Naive thymus-derived CD8-positive, alpha-beta T cell (primary cell): ENCODE measurements around the gene PDIA4. TPM values are rescaled to one million over a fixed set of nuclear protein-coding genes. Genes with fewer than 3 reads are reported as not detected.
A peak's percentile ranks its signal among the peaks of the same experiment; 100 is the strongest.
"Not testable (repeated sequence)": the region's sequence is repeated elsewhere in the genome, so short reads cannot be mapped to it uniquely, and the experiment has no call there.

Experiments
- ATAC-seq, 2 donors: fragments of 150-1000 bp; cut with Tn5 transposase in 1 of 2; sonication (Bioruptor Pico), chemical (Tn5 transposase) in 1 of 2; 1 replicate in 1 of 2; 2 replicates in 1 of 2; pipeline ENCODE4 v1.10.0; 2021; ENCODE audit warnings: mild to moderate bottlenecking in 2 of 2, moderate library complexity in 2 of 2
- POLR2A ChIA-PET: fragments of 350-600 bp; sonication (Branson Sonifier 250); formaldehyde crosslinking; loops from one replicate; lab custom pipeline; 2021; ENCODE audit warnings: antibody characterized with exemption; lab: Charles Lee
- DNase-seq, 10 donors: peaks; one replicate each; pipeline versions ENCODE4 v3.0.0 to v3.0.0-alpha.2; 2020 to 2022
- H3K27ac Mint-ChIP-seq, 10 donors: one replicate each; pipeline ENCODE4 v1.8.0; 2020 to 2022; ENCODE audit warnings: mild to moderate bottlenecking in 10 of 10, mixed read lengths in 10 of 10, moderate library complexity in 4 of 10, inconsistent platforms in 1 of 10
- H3K27me3 Mint-ChIP-seq, 5 donors: one replicate each; pipeline ENCODE4 v1.8.0; 2021 to 2022; ENCODE audit warnings: mixed read lengths in 5 of 5
- H3K36me3 Mint-ChIP-seq, 3 donors: one replicate each; pipeline ENCODE4 v1.8.0; 2020 to 2022; ENCODE audit warnings: mixed read lengths in 3 of 3, mild to moderate bottlenecking in 2 of 3, inconsistent platforms in 1 of 3
- H3K4me1 Mint-ChIP-seq, 4 donors: one replicate each; pipeline ENCODE4 v1.8.0; 2021 to 2022; ENCODE audit warnings: mixed read lengths in 4 of 4
- H3K4me3 Mint-ChIP-seq, 10 donors: one replicate each; pipeline ENCODE4 v1.8.0; 2020 to 2022; ENCODE audit warnings: mild to moderate bottlenecking in 10 of 10, mixed read lengths in 10 of 10, moderate library complexity in 6 of 10, inconsistent platforms in 1 of 10
- H3K9me3 Mint-ChIP-seq, 9 donors: one replicate each; pipeline ENCODE4 v1.8.0; 2020 to 2022; ENCODE audit warnings: mixed read lengths in 9 of 9, mild to moderate bottlenecking in 3 of 9, inconsistent platforms in 1 of 9, moderate library complexity in 1 of 9
- polyA plus RNA-seq, 3 donors: library from polyadenylated mRNA; unstranded; fragments of 300-500 nt; fragmentation: Illumina TruSeq; gene quantifications; one replicate each; pipeline ENCODE4 v1.2.3, GENCODE V29; 2021
- total RNA-seq, 8 experiments: library from RNA in 2 of 8; stranded (reverse) in 2 of 8; gene quantifications; one replicate each; pipeline ENCODE4 v1.2.3 and lab custom pipeline; 2021 to 2026

The PDIA4 gene
- total and polyA plus RNA-seq, 5 experiments from 2014 or later: 43.2 to 94.0 (median 80.3) TPM

- Mint-ChIP-seq H3K36me3 (peaks cover 0 to 3% (median 0%) of the 10 kb centered on the region in 3 donors), H3K4me3 (peak overlapping the region; percentile 37 to 80 (median 56)), H3K27ac (peak overlapping the region; percentile 49 to 95 (median 82)), H3K27me3 (peaks cover 0 to 5% (median 0%) of the 10 kb centered on the region in 5 donors), H3K4me1 (peaks cover 25 to 46% (median 41%) of the 10 kb centered on the region in 4 donors), H3K9me3 (peaks cover 0 to 11% (median 0%) of the 10 kb centered on the region in 9 donors)
- DNase-seq (peak in 6 of 10 donors; percentile 37 to 76 (median 50)), ATAC-seq (peak; percentile 56 to 71)
- POLR2A ChIA-PET: interaction anchor here (0.7 to 1.4 kb wide), 2 partner anchors 17 to 25 kb away, joined by 3 to 5 read pairs; no protein-coding TSS in a partner anchor
These were observed 48.5 kb downstream of the PDIA4 start for GRCh38 chr7:148979827-148980226.

GRCh38 chr7:148979072-148979471 lies 49.2 kb downstream of the PDIA4 start:
- H3K27me3 Mint-ChIP-seq, DNase-seq, ATAC-seq, H3K36me3 Mint-ChIP-seq: not testable (repeated sequence)
- POLR2A ChIA-PET: interaction anchor here (1.4 kb wide), 1 partner anchor 26 kb away, joined by 3 read pairs; no protein-coding TSS in a partner anchor
- Mint-ChIP-seq H3K4me3 (peak overlapping the region in 9 of 10 donors; percentile 14 to 78 (median 54)), H3K27ac (peak overlapping the region; percentile 43 to 92 (median 72)), H3K9me3 (peaks cover 0 to 11% (median 0%) of the 10 kb centered on the region in 9 donors), H3K4me1 (peaks cover 19 to 40% (median 34%) of the 10 kb centered on the region in 4 donors)

GRCh38 chr7:148978091-148978490 lies 50.2 kb downstream of the PDIA4 start:
- peak overlapping the region in 2 of 10 donors; percentile 46 to 84 for H3K27ac Mint-ChIP-seq
- DNase-seq: no peak
- H3K4me1 Mint-ChIP-seq: peaks cover 12 to 34% (median 27%) of the 10 kb centered on the region in 4 donors
- peak overlapping the region in 5 of 10 donors; percentile 43 to 71 (median 58) for H3K4me3 Mint-ChIP-seq
- POLR2A ChIA-PET: interaction anchor here (0.7 to 1.0 kb wide), 2 partner anchors 22 to 65 kb away, joined by 3 to 4 read pairs; no protein-coding TSS in a partner anchor
- peaks cover 0 to 6% (median 0%) of the 10 kb centered on the region in 3 donors for H3K36me3 Mint-ChIP-seq
- peaks cover 0 to 11% (median 0%) of the 10 kb centered on the region in 9 donors for H3K9me3 Mint-ChIP-seq
- peaks cover 0 to 3% (median 0%) of the 10 kb centered on the region in 5 donors for H3K27me3 Mint-ChIP-seq
- no peak for ATAC-seq

DNA sequence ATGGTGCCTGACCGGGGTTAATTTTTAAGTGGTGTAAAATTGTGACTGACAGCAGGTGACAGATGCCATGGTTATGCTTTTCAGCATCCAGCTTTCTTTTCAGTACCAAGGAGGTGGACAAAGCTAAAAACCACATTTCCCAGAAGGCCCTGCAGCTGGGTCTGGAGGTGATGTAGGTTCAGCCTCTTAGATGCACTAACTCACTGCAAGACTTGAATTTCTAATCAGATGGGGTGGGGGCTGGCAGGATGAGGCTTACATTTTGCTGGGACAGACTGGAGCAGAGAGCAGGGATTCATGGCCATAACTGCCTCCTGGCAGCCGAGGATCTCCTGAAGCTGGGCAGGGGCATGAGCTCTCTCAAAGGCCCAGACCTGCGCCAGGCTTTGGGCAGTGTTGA lies 52.4 kb downstream of the PDIA4 start:
- POLR2A ChIA-PET: interaction anchor here (0.5 to 1.2 kb wide), 2 partner anchors 226 to 256 kb away, joined by 3 read pairs; no protein-coding TSS in a partner anchor
- DNase-seq (no peak), ATAC-seq (no peak)
- peaks cover 0 to 3% (median 0%) of the 10 kb centered on the region in 5 donors for H3K27me3 Mint-ChIP-seq
- H3K4me3 Mint-ChIP-seq: no peak overlapping the region
- H3K36me3 Mint-ChIP-seq: peaks cover 0 to 8% (median 2%) of the 10 kb centered on the region in 3 donors
- peaks cover 0 to 2% (median 0%) of the 10 kb centered on the region in 9 donors for H3K9me3 Mint-ChIP-seq
- H3K27ac Mint-ChIP-seq: no peak overlapping the region
- peaks cover 9 to 28% (median 26%) of the 10 kb centered on the region in 4 donors for H3K4me1 Mint-ChIP-seq

DNA sequence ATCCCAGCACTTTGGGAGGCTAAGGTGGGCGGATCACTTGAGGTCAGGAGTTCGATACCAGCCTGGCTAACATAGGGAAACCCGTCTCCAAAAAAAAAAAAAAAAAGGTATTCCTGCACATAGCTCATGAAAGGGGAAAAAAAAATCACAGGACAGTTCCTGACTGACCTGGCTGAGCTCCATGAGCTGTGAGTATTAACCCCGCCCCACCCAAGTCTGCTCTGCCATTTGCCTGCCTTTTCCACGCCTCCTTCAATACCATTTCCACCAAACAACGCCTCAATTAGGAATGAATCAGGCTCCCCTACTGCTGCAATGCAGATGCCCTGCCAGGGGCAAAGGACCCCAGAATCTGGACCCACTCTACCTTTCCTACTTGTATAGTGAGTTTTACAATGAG lies 55.0 kb downstream of the PDIA4 start:
- Mint-ChIP-seq H3K9me3 (no peaks in the 10 kb centered on the region), H3K27me3 (peaks cover 0 to 3% (median 0%) of the 10 kb centered on the region in 5 donors), H3K4me3 (no peak overlapping the region), H3K36me3 (peaks cover 0 to 8% (median 2%) of the 10 kb centered on the region in 3 donors), H3K4me1 (peaks cover 5 to 10% (median 9%) of the 10 kb centered on the region in 4 donors), H3K27ac (no peak overlapping the region)
- ATAC-seq (no peak), DNase-seq (no peak)
- POLR2A ChIA-PET: no interaction called here

DNA sequence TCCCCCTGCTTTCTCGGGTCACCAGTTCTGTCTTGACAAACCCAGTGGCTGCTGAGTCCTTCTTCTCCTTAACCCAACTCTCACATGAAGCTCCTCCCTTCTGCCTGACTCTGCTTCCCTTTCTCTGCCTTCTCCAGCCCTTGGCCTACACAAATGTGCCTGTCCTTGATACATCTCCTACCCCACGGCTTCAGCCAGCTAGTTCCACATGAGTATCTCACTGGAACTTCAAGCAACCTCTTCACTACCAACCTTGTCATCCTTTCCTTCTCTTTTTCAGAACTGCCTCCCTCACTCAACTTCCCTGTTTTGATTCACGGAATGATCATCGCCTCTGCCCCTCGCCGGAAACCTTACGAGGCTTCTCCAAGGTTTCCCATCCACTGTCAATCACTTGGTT lies 55.9 kb downstream of the PDIA4 start:
- Mint-ChIP-seq H3K4me3 (peak overlapping the region in 1 of 10 donors; percentile 17), H3K27ac (peak overlapping the region in 3 of 10 donors; percentile 49 to 61 (median 54)), H3K9me3 (no peaks in the 10 kb centered on the region), H3K27me3 (peaks cover 0 to 3% (median 0%) of the 10 kb centered on the region in 5 donors), H3K36me3 (peaks cover 0 to 8% (median 2%) of the 10 kb centered on the region in 3 donors), H3K4me1 (peaks cover 2 to 5% (median 5%) of the 10 kb centered on the region in 4 donors)
- no peak for ATAC-seq
- no peak for DNase-seq
- POLR2A ChIA-PET: interaction anchor here (0.6 kb wide), 2 partner anchors 9 to 55 kb away, joined by 4 read pairs; no protein-coding TSS in a partner anchor

DNA sequence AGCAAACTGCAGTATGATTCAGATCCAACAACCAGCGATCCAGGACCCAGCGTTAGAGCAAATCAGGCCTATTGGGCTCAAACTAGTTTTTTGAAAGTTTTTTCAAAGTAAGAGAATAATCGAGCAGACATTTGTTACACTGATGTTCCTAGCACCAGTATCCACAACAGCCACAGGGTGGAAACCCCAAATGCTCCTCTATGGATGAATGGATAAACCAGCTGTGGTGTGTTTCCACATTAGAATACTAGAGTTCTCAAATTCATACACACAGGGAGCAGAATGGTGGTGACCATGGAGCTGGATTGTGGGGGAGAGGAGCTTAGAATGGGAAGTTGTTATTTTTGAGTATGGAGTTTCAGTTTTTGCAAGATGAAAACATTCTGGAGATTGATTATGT lies 60.7 kb downstream of the PDIA4 start:
- DNase-seq (no peak), ATAC-seq (no peak)
- Mint-ChIP-seq H3K27ac (no peak overlapping the region), H3K27me3 (no peaks in the 10 kb centered on the region), H3K9me3 (no peaks in the 10 kb centered on the region), H3K4me3 (no peak overlapping the region), H3K36me3 (peaks cover 0 to 2% (median 1%) of the 10 kb centered on the region in 3 donors), H3K4me1 (peaks cover 12 to 32% (median 26%) of the 10 kb centered on the region in 4 donors)
- POLR2A ChIA-PET: interaction anchor here (0.6 to 1.4 kb wide), 2 partner anchors 15 to 121 kb away, joined by 3 to 5 read pairs; no protein-coding TSS in a partner anchor

DNA sequence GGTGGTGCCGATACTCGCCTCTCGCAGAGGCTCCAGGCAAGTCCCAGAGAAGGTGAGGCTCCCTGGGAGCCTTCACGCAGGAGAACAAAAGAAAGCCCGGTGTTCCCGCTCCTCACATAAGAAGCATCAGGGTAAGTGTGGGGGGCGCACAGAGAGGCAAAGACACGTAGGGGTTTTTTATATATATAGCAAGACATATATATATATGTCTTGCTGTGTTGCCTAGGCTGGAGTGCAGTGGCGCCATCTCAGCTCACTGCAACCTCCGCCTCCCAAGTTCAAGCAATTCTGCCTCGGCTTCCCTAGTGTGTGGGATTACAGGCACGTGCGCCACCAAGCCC lies 61.3 kb downstream of the PDIA4 start:
- POLR2A ChIA-PET: interaction anchor here (1.4 kb wide), 1 partner anchor 16 kb away, joined by 3 read pairs; no protein-coding TSS in a partner anchor
- DNase-seq (no peak), ATAC-seq (peak; percentile 9 to 13)
- peak overlapping the region in 8 of 10 donors; percentile 6 to 97 (median 80) for H3K27ac Mint-ChIP-seq
- H3K27me3 Mint-ChIP-seq: no peaks in the 10 kb centered on the region
- peaks cover 14 to 31% (median 29%) of the 10 kb centered on the region in 4 donors for H3K4me1 Mint-ChIP-seq
- H3K9me3 Mint-ChIP-seq: no peaks in the 10 kb centered on the region
- H3K36me3 Mint-ChIP-seq: peaks cover 0 to 2% (median 0%) of the 10 kb centered on the region in 3 donors
- H3K4me3 Mint-ChIP-seq: peak overlapping the region; percentile 66 to 93 (median 82)

DNA sequence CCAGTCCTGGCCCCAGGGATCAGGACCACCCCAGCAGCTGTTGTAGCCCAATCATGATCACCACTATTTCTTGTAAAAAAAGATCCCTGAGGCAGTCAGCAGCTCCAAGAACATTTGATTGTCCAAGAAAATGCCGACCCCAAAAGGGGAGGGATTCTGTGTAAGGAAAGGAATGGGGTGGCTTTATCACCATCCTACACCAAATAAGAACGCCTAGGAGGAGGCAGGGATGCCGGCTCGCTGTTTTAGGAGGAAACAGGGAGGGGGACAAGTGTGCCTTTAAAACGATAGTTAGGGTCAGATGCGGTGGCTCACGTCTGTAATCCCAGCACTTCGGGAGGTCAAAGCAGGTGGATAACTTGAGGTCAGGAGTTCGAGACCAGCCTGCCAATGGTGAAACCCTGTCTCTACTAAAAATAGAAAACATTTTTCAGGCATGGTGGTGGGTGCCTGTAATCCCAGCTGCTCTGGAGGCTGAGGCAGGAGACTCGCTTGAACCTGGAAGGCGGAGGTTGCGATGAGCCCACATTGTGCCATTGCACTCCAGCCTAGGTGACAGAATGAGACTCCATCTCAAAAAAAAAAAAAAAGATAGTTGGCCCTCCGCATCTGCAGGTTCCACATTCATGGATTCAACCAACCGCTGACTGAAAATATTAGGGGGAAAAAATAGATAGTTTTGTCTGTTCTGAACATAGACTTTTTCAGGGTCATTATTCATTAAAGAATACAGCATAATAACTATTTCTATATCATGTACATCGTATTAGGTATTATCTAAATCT lies 63.6 kb downstream of the PDIA4 start:
- Mint-ChIP-seq H3K36me3 (no peaks in the 10 kb centered on the region), H3K27me3 (no peaks in the 10 kb centered on the region), H3K27ac (peak overlapping the region; percentile 29 to 95 (median 88)), H3K4me1 (peaks cover 14 to 31% (median 29%) of the 10 kb centered on the region in 4 donors), H3K4me3 (peak overlapping the region; percentile 75 to 98 (median 93)), H3K9me3 (no peaks in the 10 kb centered on the region)
- POLR2A ChIA-PET: interaction anchor here (1.2 kb wide), 1 partner anchor 111 kb away, joined by 4 read pairs; no protein-coding TSS in a partner anchor
- DNase-seq (peak in 1 of 10 donors; percentile 15), ATAC-seq (no peak)

DNA sequence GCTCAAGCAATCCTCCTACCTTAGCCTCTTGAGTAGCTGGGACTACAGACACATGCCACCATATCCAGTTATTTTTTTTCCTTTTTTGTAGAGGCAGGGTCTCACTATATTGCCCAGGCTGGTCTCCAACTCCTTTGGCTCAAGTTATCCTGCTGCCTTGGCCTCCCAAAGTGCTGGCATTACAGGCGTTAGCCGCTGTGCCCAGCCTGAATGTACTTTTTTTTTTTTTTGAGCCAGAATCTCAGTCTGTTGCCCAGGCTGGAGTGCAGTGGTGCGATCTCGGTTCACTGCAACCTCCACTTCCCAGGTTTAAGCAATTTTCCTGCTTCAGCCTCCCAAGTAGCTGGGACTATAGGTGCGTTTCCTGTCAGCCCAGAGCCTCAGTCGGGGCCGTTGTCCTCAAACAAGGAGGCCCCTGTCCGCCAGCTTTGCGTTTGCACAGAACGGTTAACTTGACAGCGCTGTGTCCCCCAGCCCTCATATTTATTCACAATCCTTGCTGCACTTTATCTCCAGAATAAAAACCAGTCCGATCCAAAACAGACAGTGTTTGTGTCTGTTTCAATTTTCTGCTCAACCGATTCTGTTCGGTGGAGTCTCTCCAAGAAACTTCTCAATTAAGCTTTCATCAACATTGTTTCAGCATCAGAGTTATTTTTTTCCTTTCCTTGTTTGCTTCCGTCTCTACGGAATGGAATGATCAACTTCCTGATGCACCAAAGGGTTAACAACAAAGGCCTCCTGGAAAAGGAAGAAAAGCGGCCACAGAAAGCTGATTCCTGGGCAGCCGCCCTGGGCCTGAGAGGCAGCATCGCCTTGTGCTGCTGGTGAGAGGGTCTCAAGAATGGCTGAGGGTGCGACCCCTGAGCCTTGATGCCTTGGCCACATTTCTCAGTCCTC lies 64.5 kb downstream of the PDIA4 start:
- ATAC-seq (no peak), DNase-seq (peak in 1 of 10 donors; percentile 14)
- POLR2A ChIA-PET: interaction anchor here (0.7 to 1.7 kb wide), 6 partner anchors 9 to 266 kb away, joined by 3 to 9 read pairs (median 4); partner anchors contain the start of gene CUL1
- Mint-ChIP-seq H3K27me3 (no peaks in the 10 kb centered on the region), H3K4me3 (peak overlapping the region; percentile 75 to 98 (median 93)), H3K4me1 (peaks cover 14 to 31% (median 29%) of the 10 kb centered on the region in 4 donors), H3K9me3 (no peaks in the 10 kb centered on the region), H3K27ac (peak overlapping the region; percentile 85 to 95 (median 92)), H3K36me3 (no peaks in the 10 kb centered on the region)

- Mint-ChIP-seq H3K36me3 (no peaks in the 10 kb centered on the region), H3K27ac (peak overlapping the region; percentile 85 to 95 (median 92)), H3K4me1 (peaks cover 14 to 31% (median 29%) of the 10 kb centered on the region in 4 donors), H3K27me3 (no peaks in the 10 kb centered on the region), H3K9me3 (no peaks in the 10 kb centered on the region), H3K4me3 (peak overlapping the region; percentile 75 to 98 (median 93))
- peak in 9 of 10 donors; percentile 41 to 83 (median 50) for DNase-seq
- POLR2A ChIA-PET: interaction anchor here (0.7 to 1.7 kb wide), 7 partner anchors 10 to 265 kb away, joined by 3 to 9 read pairs (median 5); partner anchors contain the start of gene CUL1
- ATAC-seq: peak; percentile 55 to 72
These were observed 65.3 kb downstream of the PDIA4 start for GRCh38 chr7:148962823-148963582.
